A549 treated with Hydrocortisone at 1 μM for 4 hours (cell line): ENCODE results near the gene PTCH1. TPM values are rescaled to one million over a fixed set of nuclear protein-coding genes. Genes with fewer than 3 reads are reported as not detected.

Source experiments
- total RNA-seq: library from RNA; stranded (reverse); fragments of 200-300 nt; extraction: Qiagen RNA extraction; gene quantifications from 5 replicates; pipeline ENCODE4 v1.2.3, GENCODE V29; 2022

PTCH1 gene
- total RNA-seq: 2.1 to 4.3 TPM (median 2.9 TPM) in 5 replicates

GRCh38 chr9:95516734-95517558, at the start of gene PTCH1:
Gene PTCH1, minus strand, starts transcription at chr9:95516971.

Other genes starting within 250 kb of the PTCH1 start
- 10.2 to 13.9 TPM (median 12.0 TPM) in 5 replicates for gene FANCC, start 199.3 kb downstream of the PTCH1 start, total RNA-seq